K562 (cell line): ENCODE data around the gene MAP2K7. TPM values are rescaled to one million over a fixed set of nuclear protein-coding genes. Genes with fewer than 3 reads are reported as not detected.
A peak's percentile ranks its signal among the peaks of the same experiment; 100 is the strongest.

Experiments
- BRD9 ChIP-seq: fragments of 450-650 bp; IDR thresholded peaks from 2 replicates; pipeline ENCODE4 v1.6.1; 2018; ENCODE audit warnings: low read depth; ENCODE audit not compliant: partially characterized antibody
- CBFA2T3 ChIP-seq: fragments of 450-650 bp; IDR thresholded peaks from 2 replicates; pipeline ENCODE4 v1.6.1; 2017
- CEBPG ChIP-seq, 3 experiments: fragments of 200-800 bp in 1 of 3; sonication (Bioruptor generic) in 1 of 3; sonication (generic) in 1 of 3; formaldehyde crosslinking in 1 of 3; IDR thresholded peaks in 2 of 3; conservative IDR thresholded peaks in 1 of 3; 2 replicates each; pipeline versions ENCODE4 v1.6.1 to v1.8.0; 2016 to 2022; ENCODE audit warnings: missing compliant biosample characterization in 2 of 3, missing genetic modification characterization in 2 of 3, mild to moderate bottlenecking in 1 of 3, missing genetic modification reagents in 1 of 3
- ILF3 ChIP-seq: fragments of 450-650 bp; IDR thresholded peaks from 2 replicates; pipeline ENCODE4 v1.6.1; 2018; ENCODE audit warnings: antibody characterized with exemption, mild to moderate bottlenecking, moderate library complexity, borderline replicate concordance
- MAZ ChIP-seq, 2 experiments: fragments of 450-650 bp in 1 of 2; sonication (generic) in 1 of 2; formaldehyde crosslinking; IDR thresholded peaks in 1 of 2; conservative IDR thresholded peaks in 1 of 2; 2 replicates each; pipeline versions ENCODE4 v1.4.0 to v1.5.0; 2020; ENCODE audit warnings: mild to moderate bottlenecking in 1 of 2, missing genetic modification reagents in 1 of 2
- NFATC3 ChIP-seq: fragments of 450-650 bp; IDR thresholded peaks from 2 replicates; pipeline ENCODE4 v1.6.1; 2017; ENCODE audit warnings: mild to moderate bottlenecking
- NFE2 ChIP-seq: IDR thresholded peaks from 2 replicates; pipeline ENCODE4 v1.6.1; 2014; ENCODE audit warnings: antibody characterized with exemption, low read depth
- RBBP5 ChIP-seq: fragments of 200-600 bp; sonication (generic); IDR thresholded peaks from 2 replicates; pipeline ENCODE4 v1.6.1; 2012; ENCODE audit warnings: borderline replicate concordance, mild to moderate bottlenecking, low read length, control low read depth, inconsistent platforms; ENCODE audit not compliant: insufficient read depth, poor library complexity, severe bottlenecking
- RBM17 ChIP-seq: fragments of 200-400 bp; formaldehyde crosslinking; IDR thresholded peaks from 2 replicates; pipeline ENCODE4 v1.6.1; 2017; ENCODE audit warnings: low read depth, mild to moderate bottlenecking, low read length, borderline replicate concordance
- SMARCE1 ChIP-seq: fragments of 450-650 bp; IDR thresholded peaks from 2 replicates; pipeline ENCODE4 v1.7.1; 2016; ENCODE audit warnings: mild to moderate bottlenecking
- SUPT5H ChIP-seq: fragments of 450-650 bp; IDR thresholded peaks from 2 replicates; pipeline ENCODE4 v1.6.1; 2016
- TSC22D4 ChIP-seq: fragments of 450-650 bp; IDR thresholded peaks from 2 replicates; pipeline ENCODE4 v1.6.1; 2016; ENCODE audit warnings: missing genetic modification characterization, missing biosample characterization, control low read depth
- ZC3H8 ChIP-seq: fragments of 450-650 bp; IDR thresholded peaks from 2 replicates; pipeline ENCODE4 v1.6.1; 2017
- ZNF133 ChIP-seq: fragments of 250-450 bp; sonication (Bioruptor Pico); IDR thresholded peaks from 2 replicates; pipeline ENCODE4 v1.4.0; 2020; ENCODE audit warnings: mild to moderate bottlenecking
- ZNF3 ChIP-seq: fragments of 250-450 bp; sonication (Bioruptor Pico); IDR thresholded peaks from 2 replicates; pipeline ENCODE4 v1.5.0; 2021; ENCODE audit warnings: mild to moderate bottlenecking, moderate library complexity
- ZNF77 ChIP-seq: fragments of 250-450 bp; sonication (Bioruptor Pico); IDR thresholded peaks from 2 replicates; pipeline ENCODE4 v1.5.0; 2020
- polyA plus RNA-seq, 8 experiments: library from polyadenylated mRNA; depleted of rRNA in 4 of 8; stranded (reverse) in 5 of 8; unstranded in 3 of 8; fragments of >200 nt; fragmentation: Nextera tagmentation in 2 of 8; fragmentation: Illumina TruSeq in 1 of 8; extraction: Ambion mirVana in 2 of 8; extraction: Trizol in 1 of 8; gene quantifications; 2 replicates each; pipeline versions ENCODE4 v1.2.1 to v1.2.3, GENCODE V29; 2011 to 2014; ENCODE audit warnings: inconsistent platforms in 1 of 8, missing spikeins in 1 of 8
- total RNA-seq, 7 experiments: library from RNA; depleted of rRNA in 6 of 7; stranded (reverse); fragments of >200 nt in 6 of 7; fragmentation: Illumina TruSeq in 2 of 7; extraction: Trizol in 2 of 7; gene quantifications; 2 replicates each; pipeline versions ENCODE4 v1.2.1 to v1.2.3, GENCODE V29; 2011 to 2021; ENCODE audit warnings: low replicate concordance in 1 of 7
- TF ChIP-seq, protein P1 (sequence below), 2 experiments: fragments of 450-650 bp; IDR thresholded peaks; 2 replicates each; pipeline ENCODE4 v1.6.1; 2016
- TF ChIP-seq, protein P2 (sequence below): fragments of 250-450 bp; sonication (Bioruptor Pico); IDR thresholded peaks from 2 replicates; pipeline ENCODE4 v1.5.0; 2022; ENCODE audit warnings: mild to moderate bottlenecking
- TF ChIP-seq, protein P3 (sequence below), 2 experiments: fragments of 250-450 bp in 1 of 2; fragments of 450-650 bp in 1 of 2; sonication (Bioruptor Pico) in 1 of 2; IDR thresholded peaks; 2 replicates each; pipeline versions ENCODE4 v1.6.1 to v1.8.0; 2016 to 2021; ENCODE audit warnings: mild to moderate bottlenecking in 2 of 2, moderate library complexity in 2 of 2, missing compliant biosample characterization in 1 of 2, missing genetic modification characterization in 1 of 2
- TF ChIP-seq, protein P4 (sequence below): fragments of 450-650 bp; IDR thresholded peaks from 2 replicates; pipeline ENCODE4 v1.6.1; 2018; ENCODE audit not compliant: partially characterized antibody

The MAP2K7 gene
- total and polyA plus RNA-seq, 9 of the 15 experiments (the other 6 are each of a cell fraction or from before 2014, with no cell fraction given): 0.51 to 45.8 (median 14.1) TPM

DNA sequence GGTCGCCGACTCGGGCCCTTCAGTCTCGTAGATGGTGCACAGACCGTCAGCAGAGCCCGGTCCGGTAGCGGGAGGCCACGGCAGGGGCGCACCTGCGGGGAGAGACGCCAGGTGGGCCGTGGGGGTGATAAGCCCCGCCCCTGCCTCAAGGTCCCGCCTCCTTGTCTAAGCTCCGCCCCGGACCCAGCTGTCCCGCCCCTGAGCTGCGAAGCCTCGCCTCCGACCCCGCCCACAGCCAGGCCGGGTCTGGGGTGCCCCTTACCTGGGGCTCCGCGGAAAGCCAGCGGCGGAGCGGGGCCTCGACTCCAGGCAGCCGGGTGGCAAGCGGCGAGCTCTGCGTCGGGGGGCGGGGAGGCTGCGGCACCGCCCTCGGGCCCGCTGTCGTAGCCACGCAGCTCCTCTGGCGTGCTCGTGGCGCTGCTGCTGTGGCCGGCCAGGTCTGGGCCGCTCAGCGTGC is 34.2 kb upstream of the MAP2K7 start (continued):
- TF ChIP-seq BRD9: no peak
- TF ChIP-seq NFATC3: no peak
- TF ChIP-seq SUPT5H: no peak
- TF ChIP-seq ZNF77: no peak
- TF ChIP-seq, protein P1, sequence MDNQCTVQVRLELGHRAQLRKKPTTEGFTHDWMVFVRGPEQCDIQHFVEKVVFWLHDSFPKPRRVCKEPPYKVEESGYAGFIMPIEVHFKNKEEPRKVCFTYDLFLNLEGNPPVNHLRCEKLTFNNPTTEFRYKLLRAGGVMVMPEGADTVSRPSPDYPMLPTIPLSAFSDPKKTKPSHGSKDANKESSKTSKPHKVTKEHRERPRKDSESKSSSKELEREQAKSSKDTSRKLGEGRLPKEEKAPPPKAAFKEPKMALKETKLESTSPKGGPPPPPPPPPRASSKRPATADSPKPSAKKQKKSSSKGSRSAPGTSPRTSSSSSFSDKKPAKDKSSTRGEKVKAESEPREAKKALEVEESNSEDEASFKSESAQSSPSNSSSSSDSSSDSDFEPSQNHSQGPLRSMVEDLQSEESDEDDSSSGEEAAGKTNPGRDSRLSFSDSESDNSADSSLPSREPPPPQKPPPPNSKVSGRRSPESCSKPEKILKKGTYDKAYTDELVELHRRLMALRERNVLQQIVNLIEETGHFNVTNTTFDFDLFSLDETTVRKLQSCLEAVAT (IDR thresholded peaks at IDR 0.05): no peak
- TF ChIP-seq, protein P2, sequence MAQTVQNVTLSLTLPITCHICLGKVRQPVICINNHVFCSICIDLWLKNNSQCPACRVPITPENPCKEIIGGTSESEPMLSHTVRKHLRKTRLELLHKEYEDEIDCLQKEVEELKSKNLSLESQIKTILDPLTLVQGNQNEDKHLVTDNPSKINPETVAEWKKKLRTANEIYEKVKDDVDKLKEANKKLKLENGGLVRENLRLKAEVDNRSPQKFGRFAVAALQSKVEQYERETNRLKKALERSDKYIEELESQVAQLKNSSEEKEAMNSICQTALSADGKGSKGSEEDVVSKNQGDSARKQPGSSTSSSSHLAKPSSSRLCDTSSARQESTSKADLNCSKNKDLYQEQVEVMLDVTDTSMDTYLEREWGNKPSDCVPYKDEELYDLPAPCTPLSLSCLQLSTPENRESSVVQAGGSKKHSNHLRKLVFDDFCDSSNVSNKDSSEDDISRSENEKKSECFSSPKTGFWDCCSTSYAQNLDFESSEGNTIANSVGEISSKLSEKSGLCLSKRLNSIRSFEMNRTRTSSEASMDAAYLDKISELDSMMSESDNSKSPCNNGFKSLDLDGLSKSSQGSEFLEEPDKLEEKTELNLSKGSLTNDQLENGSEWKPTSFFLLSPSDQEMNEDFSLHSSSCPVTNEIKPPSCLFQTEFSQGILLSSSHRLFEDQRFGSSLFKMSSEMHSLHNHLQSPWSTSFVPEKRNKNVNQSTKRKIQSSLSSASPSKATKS (CRISPR knock-in tag): no peak
- TF ChIP-seq CEBPG (CRISPR knock-in tag; IDR thresholded peaks at IDR 0.05): no peak
- TF ChIP-seq CEBPG (tag; conservative IDR thresholded peaks at IDR 0.05 in 1 of 2, IDR thresholded peaks at IDR 0.05 in 1 of 2): no peak
- TF ChIP-seq ZC3H8: no peak
- TF ChIP-seq MAZ (CRISPR knock-in tag; conservative IDR thresholded peaks at IDR 0.05 in 1 of 2, IDR thresholded peaks at IDR 0.05 in 1 of 2): 0 out of 4 replicates have a peak, but pooled peaks of 1 of the 2 experiments have one; percentile 9
- TF ChIP-seq ZNF133 (CRISPR knock-in tag): no peak
- TF ChIP-seq TSC22D4 (tag): no peak
- TF ChIP-seq CBFA2T3: no peak
- TF ChIP-seq ZNF3 (CRISPR knock-in tag): no peak
- no peak for TF ChIP-seq NFE2
- TF ChIP-seq, protein P3, sequence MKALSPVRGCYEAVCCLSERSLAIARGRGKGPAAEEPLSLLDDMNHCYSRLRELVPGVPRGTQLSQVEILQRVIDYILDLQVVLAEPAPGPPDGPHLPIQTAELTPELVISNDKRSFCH (CRISPR knock-in tag; IDR thresholded peaks at IDR 0.05): no peak
- TF ChIP-seq, protein P3 (tag; IDR thresholded peaks at IDR 0.05): no peak
- TF ChIP-seq, protein P4, sequence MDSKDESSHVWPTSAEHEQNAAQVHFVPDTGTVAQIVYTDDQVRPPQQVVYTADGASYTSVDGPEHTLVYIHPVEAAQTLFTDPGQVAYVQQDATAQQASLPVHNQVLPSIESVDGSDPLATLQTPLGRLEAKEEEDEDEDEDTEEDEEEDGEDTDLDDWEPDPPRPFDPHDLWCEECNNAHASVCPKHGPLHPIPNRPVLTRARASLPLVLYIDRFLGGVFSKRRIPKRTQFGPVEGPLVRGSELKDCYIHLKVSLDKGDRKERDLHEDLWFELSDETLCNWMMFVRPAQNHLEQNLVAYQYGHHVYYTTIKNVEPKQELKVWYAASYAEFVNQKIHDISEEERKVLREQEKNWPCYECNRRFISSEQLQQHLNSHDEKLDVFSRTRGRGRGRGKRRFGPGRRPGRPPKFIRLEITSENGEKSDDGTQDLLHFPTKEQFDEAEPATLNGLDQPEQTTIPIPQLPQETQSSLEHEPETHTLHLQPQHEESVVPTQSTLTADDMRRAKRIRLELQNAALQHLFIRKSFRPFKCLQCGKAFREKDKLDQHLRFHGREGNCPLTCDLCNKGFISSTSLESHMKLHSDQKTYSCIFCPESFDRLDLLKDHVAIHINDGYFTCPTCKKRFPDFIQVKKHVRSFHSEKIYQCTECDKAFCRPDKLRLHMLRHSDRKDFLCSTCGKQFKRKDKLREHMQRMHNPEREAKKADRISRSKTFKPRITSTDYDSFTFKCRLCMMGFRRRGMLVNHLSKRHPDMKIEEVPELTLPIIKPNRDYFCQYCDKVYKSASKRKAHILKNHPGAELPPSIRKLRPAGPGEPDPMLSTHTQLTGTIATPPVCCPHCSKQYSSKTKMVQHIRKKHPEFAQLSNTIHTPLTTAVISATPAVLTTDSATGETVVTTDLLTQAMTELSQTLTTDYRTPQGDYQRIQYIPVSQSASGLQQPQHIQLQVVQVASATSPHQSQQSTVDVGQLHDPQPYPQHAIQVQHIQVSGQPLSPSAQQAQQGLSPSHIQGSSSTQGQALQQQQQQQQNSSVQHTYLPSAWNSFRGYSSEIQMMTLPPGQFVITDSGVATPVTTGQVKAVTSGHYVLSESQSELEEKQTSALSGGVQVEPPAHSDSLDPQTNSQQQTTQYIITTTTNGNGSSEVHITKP: no peak
- TF ChIP-seq RBM17: no peak
- TF ChIP-seq ILF3: no peak
- no peak for TF ChIP-seq SMARCE1
- TF ChIP-seq RBBP5: no peak
